Gastrocnemius medialis (tissue), 4 donors: ENCODE data around the gene SSBP3. TPM values are rescaled to one million over a fixed set of nuclear protein-coding genes. Genes with fewer than 3 reads are reported as not detected.

Source experiments
- ATAC-seq, 2 donors: fragments of 150-250 bp; one replicate each; pipeline ENCODE4 v1.9.1; 2016
- DNase-seq, 2 donors: peaks; one replicate each; pipeline ENCODE4 v3.0.0-alpha.2; 2019
- H3K27ac ChIP-seq, 4 donors: fragments of 200-600 bp; sonication (generic); 1 replicate in 1 of 4; 2 replicates in 3 of 4; pipeline ENCODE4 v1.5.1; 2016 to 2018; ENCODE audit warnings: mild to moderate bottlenecking in 2 of 4, moderate library complexity in 1 of 4
- H3K27me3 ChIP-seq, 3 donors: fragments of 200-600 bp; sonication (generic) in 2 of 3; 1 replicate in 1 of 3; 2 replicates in 2 of 3; pipeline versions ENCODE4 v1.5.1 to v1.6.0; 2016 to 2019; ENCODE audit warnings: mild to moderate bottlenecking in 1 of 3, moderate library complexity in 1 of 3
- H3K36me3 ChIP-seq, 2 donors: fragments of 200-600 bp; sonication (generic) in 1 of 2; one replicate each; pipeline ENCODE4 v1.5.1; 2017 to 2018
- H3K4me1 ChIP-seq, 2 donors: fragments of 200-600 bp; sonication (generic) in 1 of 2; one replicate each; pipeline ENCODE4 v1.5.1; 2016 to 2017; ENCODE audit warnings: mild to moderate bottlenecking in 2 of 2
- H3K4me3 ChIP-seq, 4 donors: fragments of 200-600 bp; sonication (generic) in 3 of 4; 1 replicate in 1 of 4; 2 replicates in 3 of 4; pipeline ENCODE4 v1.5.1; 2016 to 2019; ENCODE audit warnings: mild to moderate bottlenecking in 2 of 4
- H3K9me3 ChIP-seq, 3 donors: fragments of 200-600 bp; sonication (generic) in 2 of 3; 1 replicate in 1 of 3; 2 replicates in 2 of 3; pipeline ENCODE4 v1.5.1; 2016 to 2019
- POLR2A ChIP-seq, 2 donors: fragments of 450-650 bp; IDR thresholded peaks; one replicate each; pipeline ENCODE4 v1.6.1; 2017; ENCODE audit warnings: antibody characterized with exemption in 2 of 2, mild to moderate bottlenecking in 2 of 2, moderate library complexity in 2 of 2
- in situ Hi-C, 4 donors: fragments of 200-750 bp; cut with MboI; loops; one replicate each; pipeline versions ENCODE4 v1.15.0 to v1.8.0; 2017; ENCODE audit warnings: low sequenced_read_pairs in 4 of 4
- intact Hi-C: fragments of 100-400 bp; cut with DNase I; formaldehyde crosslinking; loops from one replicate; pipeline ENCODE4 v1.15.1; 2023; ENCODE audit warnings: low total_unique reads
- total RNA-seq, 4 donors: library from RNA; depleted of rRNA; stranded (reverse); fragments of >200 nt; gene quantifications; one replicate each; pipeline versions ENCODE4 v1.1.0 to v1.2.3, GENCODE V29; 2016
- TF ChIP-seq, protein P1 (sequence below), 5 experiments: fragments of 450-650 bp in 3 of 5; fragments of 200-600 bp in 2 of 5; sonication (generic) in 2 of 5; IDR thresholded peaks in 4 of 5; conservative IDR thresholded peaks in 1 of 5; 1 replicate in 4 of 5; 2 replicates in 1 of 5; pipeline ENCODE4 v1.5.1; 2016 to 2019; ENCODE audit warnings: antibody characterized with exemption in 5 of 5, mild to moderate bottlenecking in 3 of 5, moderate library complexity in 3 of 5

Gene SSBP3
- total RNA-seq, 4 donors from 2014 or later: 3.6 to 21.0 (median 14.9) TPM

DNA sequence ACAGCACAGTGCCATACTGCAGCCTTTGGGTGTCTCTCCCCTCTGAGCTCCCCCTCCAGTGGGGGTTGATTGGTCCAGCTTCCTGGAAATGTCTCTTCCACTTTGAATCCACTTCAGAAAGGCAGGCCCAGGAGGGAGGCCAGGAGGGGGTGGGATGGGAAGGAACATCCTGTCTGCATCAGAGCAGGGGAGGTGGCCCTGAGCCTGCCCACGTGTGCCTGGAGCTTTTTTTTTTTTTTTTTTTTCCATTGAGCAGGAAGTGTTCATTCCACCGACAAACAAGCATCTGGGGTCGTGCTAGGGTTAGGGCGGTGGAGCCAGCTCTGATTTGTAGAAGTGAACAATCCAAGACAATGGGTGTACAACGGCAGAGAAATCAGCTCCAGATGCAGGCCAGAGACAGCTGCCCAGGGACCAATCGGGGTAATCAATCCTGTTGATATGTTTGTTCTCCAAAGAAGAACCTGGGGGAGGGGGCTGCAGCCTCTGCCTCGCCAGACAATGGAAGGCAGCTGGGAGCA is 93.3 kb downstream of the SSBP3 start:
- ATAC-seq: peak; percentile 24 to 35
- in situ Hi-C loops: no loop called here
- Histone ChIP-seq H3K4me1 (peaks cover 43 to 54% of the 10 kb centered on the region in 2 donors), H3K36me3 (no peaks in the 10 kb centered on the region), H3K27me3 (no peaks in the 10 kb centered on the region), H3K27ac (peak overlapping the region; percentile 56 to 76 (median 64)), H3K4me3 (no peak overlapping the region), H3K9me3 (no peaks in the 10 kb centered on the region)
- intact Hi-C loops: loop anchor here (5.0 kb wide), 1 partner anchor 49 kb away; no protein-coding TSS in a partner anchor
- no peak for TF ChIP-seq POLR2A (IDR thresholded peaks at IDR 0.05)
- TF ChIP-seq, protein P1, sequence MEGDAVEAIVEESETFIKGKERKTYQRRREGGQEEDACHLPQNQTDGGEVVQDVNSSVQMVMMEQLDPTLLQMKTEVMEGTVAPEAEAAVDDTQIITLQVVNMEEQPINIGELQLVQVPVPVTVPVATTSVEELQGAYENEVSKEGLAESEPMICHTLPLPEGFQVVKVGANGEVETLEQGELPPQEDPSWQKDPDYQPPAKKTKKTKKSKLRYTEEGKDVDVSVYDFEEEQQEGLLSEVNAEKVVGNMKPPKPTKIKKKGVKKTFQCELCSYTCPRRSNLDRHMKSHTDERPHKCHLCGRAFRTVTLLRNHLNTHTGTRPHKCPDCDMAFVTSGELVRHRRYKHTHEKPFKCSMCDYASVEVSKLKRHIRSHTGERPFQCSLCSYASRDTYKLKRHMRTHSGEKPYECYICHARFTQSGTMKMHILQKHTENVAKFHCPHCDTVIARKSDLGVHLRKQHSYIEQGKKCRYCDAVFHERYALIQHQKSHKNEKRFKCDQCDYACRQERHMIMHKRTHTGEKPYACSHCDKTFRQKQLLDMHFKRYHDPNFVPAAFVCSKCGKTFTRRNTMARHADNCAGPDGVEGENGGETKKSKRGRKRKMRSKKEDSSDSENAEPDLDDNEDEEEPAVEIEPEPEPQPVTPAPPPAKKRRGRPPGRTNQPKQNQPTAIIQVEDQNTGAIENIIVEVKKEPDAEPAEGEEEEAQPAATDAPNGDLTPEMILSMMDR (IDR thresholded peaks at IDR 0.05 in 4 of 5, conservative IDR thresholded peaks at IDR 0.05 in 1 of 5): no peak
- peak in 1 of 2 donors; percentile 33 for DNase-seq

DNA sequence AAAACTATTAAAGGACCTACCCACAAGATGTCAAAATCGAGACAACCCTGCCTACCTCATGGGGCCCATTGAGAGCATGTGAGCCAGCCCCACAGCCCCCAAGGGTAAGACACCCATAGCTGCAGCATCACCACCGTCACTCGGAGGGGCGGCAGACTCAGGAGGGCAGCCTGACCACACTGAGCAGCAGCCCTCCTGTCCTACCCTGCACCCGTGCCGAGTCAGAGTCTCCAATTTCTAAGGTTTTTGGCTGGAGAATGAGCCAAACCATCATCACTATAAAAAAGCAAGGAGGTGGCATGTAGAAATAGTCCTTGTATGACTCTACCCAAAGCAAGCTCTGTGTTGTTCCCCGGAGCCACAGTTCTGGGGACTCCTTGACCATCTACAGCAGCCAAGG is 94.7 kb downstream of the SSBP3 start:
- Histone ChIP-seq H3K9me3 (no peaks in the 10 kb centered on the region), H3K4me1 (peaks cover 52 to 54% of the 10 kb centered on the region in 2 donors), H3K27ac (peak overlapping the region in 3 of 4 donors; percentile 64 to 76 (median 64)), H3K27me3 (no peaks in the 10 kb centered on the region), H3K4me3 (no peak overlapping the region), H3K36me3 (no peaks in the 10 kb centered on the region)
- no peak for ATAC-seq
- no peak for DNase-seq
- in situ Hi-C loops: no loop called here
- intact Hi-C loops: loop anchor here (1.0 to 5.0 kb wide), 3 partner anchors 15 to 96 kb away; no protein-coding TSS in a partner anchor
- no peak for TF ChIP-seq POLR2A (IDR thresholded peaks at IDR 0.05)
- TF ChIP-seq, protein P1 (IDR thresholded peaks at IDR 0.05 in 4 of 5, conservative IDR thresholded peaks at IDR 0.05 in 1 of 5): no peak

DNA sequence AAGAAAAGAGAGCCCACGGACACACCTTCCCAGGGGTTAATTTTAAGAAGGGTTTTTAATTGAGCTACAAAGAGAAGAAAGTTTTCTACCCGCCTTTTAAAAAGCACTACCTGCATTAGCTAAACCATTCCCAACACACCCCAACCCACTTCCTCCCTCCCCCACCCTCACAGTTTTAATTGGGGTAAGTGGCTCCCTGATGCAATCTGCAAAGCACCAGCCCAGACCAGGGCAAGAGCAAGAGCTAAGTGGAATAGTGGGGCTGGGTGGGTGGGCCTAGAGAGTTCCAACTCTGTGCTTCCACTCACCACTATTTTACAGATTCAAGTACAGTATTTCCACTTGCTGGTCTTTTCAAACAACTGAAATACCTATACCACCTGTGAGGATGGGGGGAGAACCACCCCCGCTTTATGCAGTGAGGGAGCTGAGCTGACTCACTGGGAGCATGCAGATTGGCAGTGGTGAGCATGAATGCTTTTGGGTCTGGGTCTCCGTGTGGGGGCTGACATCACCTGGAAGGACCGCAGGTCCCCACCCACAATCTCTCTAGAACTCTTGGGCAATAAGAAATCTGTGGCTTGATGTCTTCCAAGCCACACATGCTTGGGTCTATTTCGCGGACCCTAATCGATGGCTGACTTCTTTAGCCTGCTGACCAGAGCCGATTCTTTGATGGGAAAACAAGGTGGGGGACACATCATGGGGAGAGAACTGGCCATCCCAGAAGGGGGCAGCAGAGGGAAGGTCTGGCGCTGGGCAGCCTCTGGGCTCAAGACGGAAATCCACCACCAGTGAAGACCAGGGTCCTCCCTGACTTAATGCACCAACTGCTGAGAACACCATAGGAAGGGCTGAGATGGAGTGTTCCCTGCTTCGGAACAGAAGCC is 95.5 kb downstream of the SSBP3 start:
- TF ChIP-seq, protein P1 (IDR thresholded peaks at IDR 0.05 in 4 of 5, conservative IDR thresholded peaks at IDR 0.05 in 1 of 5): peak; percentile 46 to 66 (median 63)
- no peak for TF ChIP-seq POLR2A (IDR thresholded peaks at IDR 0.05)
- Histone ChIP-seq H3K27ac (peak overlapping the region; percentile 64 to 72 (median 66)), H3K9me3 (no peaks in the 10 kb centered on the region), H3K4me3 (no peak overlapping the region), H3K4me1 (peaks cover 57 to 60% of the 10 kb centered on the region in 2 donors), H3K27me3 (no peaks in the 10 kb centered on the region), H3K36me3 (no peaks in the 10 kb centered on the region)
- DNase-seq (peak in 1 of 2 donors; percentile 40), ATAC-seq (peak in 1 of 2 donors; percentile 30)
- in situ Hi-C loops: no loop called here
- intact Hi-C loops: loop anchor here (1.0 to 5.0 kb wide), 4 partner anchors 16 to 179 kb away; no protein-coding TSS in a partner anchor

DNA sequence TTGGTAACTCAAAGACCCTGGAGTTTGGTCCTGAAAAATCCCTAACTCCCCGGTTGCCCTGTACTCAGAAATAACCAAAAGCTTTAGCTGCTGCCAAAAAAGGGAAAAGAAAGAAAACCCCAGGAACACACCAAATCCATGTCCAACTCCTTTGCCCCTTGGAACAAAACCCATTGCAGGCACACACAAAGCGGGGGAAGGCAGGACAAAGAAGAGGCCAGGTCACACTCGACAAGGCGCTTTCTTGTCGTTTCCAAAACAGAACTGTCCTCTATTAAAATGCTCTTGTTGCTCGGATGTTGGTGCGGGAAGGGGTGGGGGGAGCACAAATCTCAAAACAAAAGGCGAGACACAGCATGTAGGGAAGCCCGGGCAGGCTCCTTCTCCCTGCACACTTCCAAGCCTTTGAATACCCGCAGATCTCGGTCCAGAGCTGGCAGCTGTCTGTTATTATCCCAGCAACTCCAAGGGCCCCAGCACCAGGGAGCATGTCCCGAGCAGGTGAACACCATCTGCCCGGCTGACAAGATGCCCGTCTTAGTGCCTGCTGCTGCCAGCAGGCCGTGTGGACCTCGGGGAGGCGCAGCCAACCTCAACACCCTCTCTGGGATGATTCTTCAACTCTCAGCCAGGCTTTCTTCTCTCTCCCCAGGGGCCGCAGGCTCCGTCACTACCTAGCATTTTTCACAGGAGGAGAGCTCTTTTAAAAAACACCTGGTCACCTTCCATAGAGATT is 96.4 kb downstream of the SSBP3 start:
- DNase-seq (peak; percentile 64 to 77), ATAC-seq (peak; percentile 50 to 66)
- Histone ChIP-seq H3K27ac (peak overlapping the region; percentile 47 to 72 (median 66)), H3K9me3 (no peaks in the 10 kb centered on the region), H3K36me3 (no peaks in the 10 kb centered on the region), H3K27me3 (no peaks in the 10 kb centered on the region), H3K4me1 (peaks cover 59 to 64% of the 10 kb centered on the region in 2 donors), H3K4me3 (no peak overlapping the region)
- TF ChIP-seq POLR2A (IDR thresholded peaks at IDR 0.05): no peak
- TF ChIP-seq, protein P1 (IDR thresholded peaks at IDR 0.05 in 4 of 5, conservative IDR thresholded peaks at IDR 0.05 in 1 of 5): no peak
- in situ Hi-C loops (no loop called here), intact Hi-C loops (loop anchor here (1.0 to 5.0 kb wide), 3 partner anchors 17 to 180 kb away; no protein-coding TSS in a partner anchor)
